Osteoblast (primary cell): Measurements from ENCODE around the gene GNAT3. TPM values are rescaled to one million over a fixed set of nuclear protein-coding genes. Genes with fewer than 3 reads are reported as not detected.
A peak's percentile ranks its signal among the peaks of the same experiment; 100 is the strongest.

Experiments
- DNase-seq: peaks from one replicate; pipeline ENCODE4 v3.0.0; 2011; ENCODE audit warnings: low spot score, mixed read lengths; ENCODE audit not compliant: insufficient read length; ENCODE audit errors: missing footprints
- H2AFZ ChIP-seq: 2 replicates; pipeline ENCODE4 v1.6.0; 2011; ENCODE audit warnings: mild to moderate bottlenecking, low read length
- H3K27ac ChIP-seq: 2 replicates; pipeline ENCODE4 v1.5.1; 2011; ENCODE audit warnings: mild to moderate bottlenecking, low read depth, low read length, moderate library complexity
- H3K27me3 ChIP-seq: 2 replicates; pipeline ENCODE4 v1.6.0; 2012; ENCODE audit warnings: mild to moderate bottlenecking, control low read depth, inconsistent platforms, low read length, moderate library complexity; ENCODE audit not compliant: insufficient read depth
- H3K36me3 ChIP-seq: 2 replicates; pipeline ENCODE4 v1.5.1; 2011; ENCODE audit warnings: mild to moderate bottlenecking, low read length, control low read depth, moderate library complexity; ENCODE audit not compliant: insufficient read depth
- H3K4me1 ChIP-seq: 2 replicates; pipeline ENCODE4 v1.5.1; 2011; ENCODE audit warnings: mild to moderate bottlenecking, low read length, control low read depth, moderate library complexity; ENCODE audit not compliant: insufficient read depth
- H3K4me2 ChIP-seq: 2 replicates; pipeline ENCODE4 v1.6.0; 2011; ENCODE audit warnings: mild to moderate bottlenecking, low read length; ENCODE audit not compliant: insufficient read depth
- H3K4me3 ChIP-seq: fragments of 200-600 bp; sonication (generic); 3 replicates; pipeline ENCODE4 v1.5.1; 2012; ENCODE audit warnings: mild to moderate bottlenecking, low read length, inconsistent platforms; ENCODE audit not compliant: insufficient read depth
- H3K79me2 ChIP-seq: 2 replicates; pipeline ENCODE4 v1.6.0; 2012; ENCODE audit warnings: mild to moderate bottlenecking, low read length, control low read depth, inconsistent platforms; ENCODE audit not compliant: insufficient read depth
- H3K9me3 ChIP-seq: 2 replicates; pipeline ENCODE4 v1.5.1; 2011; ENCODE audit warnings: low read depth, low read length, control low read depth
- H4K20me1 ChIP-seq: 2 replicates; pipeline ENCODE4 v1.6.0; 2012; ENCODE audit warnings: mild to moderate bottlenecking, low read length, control low read depth; ENCODE audit not compliant: insufficient read depth
- total RNA-seq: library from RNA; depleted of rRNA; stranded (reverse); fragments of >200 nt; gene quantifications from 2 replicates; pipeline ENCODE4 v1.2.3, GENCODE V29; 2012
- TF ChIP-seq, protein P1 (sequence below): IDR thresholded peaks from 2 replicates; pipeline ENCODE4 v1.5.1; 2011; ENCODE audit warnings: mild to moderate bottlenecking, low read depth, low read length, moderate library complexity; ENCODE audit errors: extremely low read depth

GNAT3 gene
- total RNA-seq, 1 donor, result not detected

- H3K79me2 ChIP-seq, result no peaks in the 10 kb centered on the region
- TF ChIP-seq, protein P1, sequence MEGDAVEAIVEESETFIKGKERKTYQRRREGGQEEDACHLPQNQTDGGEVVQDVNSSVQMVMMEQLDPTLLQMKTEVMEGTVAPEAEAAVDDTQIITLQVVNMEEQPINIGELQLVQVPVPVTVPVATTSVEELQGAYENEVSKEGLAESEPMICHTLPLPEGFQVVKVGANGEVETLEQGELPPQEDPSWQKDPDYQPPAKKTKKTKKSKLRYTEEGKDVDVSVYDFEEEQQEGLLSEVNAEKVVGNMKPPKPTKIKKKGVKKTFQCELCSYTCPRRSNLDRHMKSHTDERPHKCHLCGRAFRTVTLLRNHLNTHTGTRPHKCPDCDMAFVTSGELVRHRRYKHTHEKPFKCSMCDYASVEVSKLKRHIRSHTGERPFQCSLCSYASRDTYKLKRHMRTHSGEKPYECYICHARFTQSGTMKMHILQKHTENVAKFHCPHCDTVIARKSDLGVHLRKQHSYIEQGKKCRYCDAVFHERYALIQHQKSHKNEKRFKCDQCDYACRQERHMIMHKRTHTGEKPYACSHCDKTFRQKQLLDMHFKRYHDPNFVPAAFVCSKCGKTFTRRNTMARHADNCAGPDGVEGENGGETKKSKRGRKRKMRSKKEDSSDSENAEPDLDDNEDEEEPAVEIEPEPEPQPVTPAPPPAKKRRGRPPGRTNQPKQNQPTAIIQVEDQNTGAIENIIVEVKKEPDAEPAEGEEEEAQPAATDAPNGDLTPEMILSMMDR, result no peak
- peaks cover 24% of the 10 kb centered on the region for H3K4me1 ChIP-seq
- H3K36me3 ChIP-seq, result no peaks in the 10 kb centered on the region
- H3K27me3 ChIP-seq, result no peaks in the 10 kb centered on the region
- no peak overlapping the region for H3K4me2 ChIP-seq
- H3K27ac ChIP-seq, result no peak overlapping the region
- DNase-seq, result peak; percentile 8
- H3K4me3 ChIP-seq, result no peak overlapping the region
- no peaks in the 10 kb centered on the region for H3K9me3 ChIP-seq
- H2AFZ ChIP-seq, result no peak overlapping the region
- H4K20me1 ChIP-seq, result no peaks in the 10 kb centered on the region
These were observed 101.8 kb downstream of the GNAT3 start for GRCh38 chr7:80410081-80410480.

Other genes with a start within 250 kb of the GNAT3 start
- 22.8 and 39.8 TPM in 2 replicates for gene CD36, start 126.6 kb upstream of the GNAT3 start, total RNA-seq